Measurements from ENCODE around the gene SVOP.

Gene SVOP

DNA sequence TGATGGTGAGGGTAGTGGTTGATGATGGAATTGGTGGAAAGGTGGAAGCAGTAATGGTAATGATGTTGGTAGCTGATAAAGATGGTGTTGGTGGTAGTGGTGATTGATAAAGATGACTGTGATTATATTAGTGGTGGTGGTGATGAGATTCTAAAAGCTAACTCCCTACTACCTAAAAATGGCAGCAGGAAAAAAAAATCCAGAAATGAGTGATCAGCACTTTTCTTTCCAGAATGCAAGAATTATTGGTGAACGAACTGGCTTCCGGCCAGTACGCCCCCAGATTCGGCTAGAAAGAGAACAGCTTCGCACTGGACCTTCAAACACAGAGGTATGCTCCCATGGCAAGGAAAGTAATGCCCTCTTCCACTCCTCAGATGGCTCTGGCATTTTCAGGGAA is 121.7 kb downstream of the SVOP start:
- TF ChIP-seq, protein P1, sequence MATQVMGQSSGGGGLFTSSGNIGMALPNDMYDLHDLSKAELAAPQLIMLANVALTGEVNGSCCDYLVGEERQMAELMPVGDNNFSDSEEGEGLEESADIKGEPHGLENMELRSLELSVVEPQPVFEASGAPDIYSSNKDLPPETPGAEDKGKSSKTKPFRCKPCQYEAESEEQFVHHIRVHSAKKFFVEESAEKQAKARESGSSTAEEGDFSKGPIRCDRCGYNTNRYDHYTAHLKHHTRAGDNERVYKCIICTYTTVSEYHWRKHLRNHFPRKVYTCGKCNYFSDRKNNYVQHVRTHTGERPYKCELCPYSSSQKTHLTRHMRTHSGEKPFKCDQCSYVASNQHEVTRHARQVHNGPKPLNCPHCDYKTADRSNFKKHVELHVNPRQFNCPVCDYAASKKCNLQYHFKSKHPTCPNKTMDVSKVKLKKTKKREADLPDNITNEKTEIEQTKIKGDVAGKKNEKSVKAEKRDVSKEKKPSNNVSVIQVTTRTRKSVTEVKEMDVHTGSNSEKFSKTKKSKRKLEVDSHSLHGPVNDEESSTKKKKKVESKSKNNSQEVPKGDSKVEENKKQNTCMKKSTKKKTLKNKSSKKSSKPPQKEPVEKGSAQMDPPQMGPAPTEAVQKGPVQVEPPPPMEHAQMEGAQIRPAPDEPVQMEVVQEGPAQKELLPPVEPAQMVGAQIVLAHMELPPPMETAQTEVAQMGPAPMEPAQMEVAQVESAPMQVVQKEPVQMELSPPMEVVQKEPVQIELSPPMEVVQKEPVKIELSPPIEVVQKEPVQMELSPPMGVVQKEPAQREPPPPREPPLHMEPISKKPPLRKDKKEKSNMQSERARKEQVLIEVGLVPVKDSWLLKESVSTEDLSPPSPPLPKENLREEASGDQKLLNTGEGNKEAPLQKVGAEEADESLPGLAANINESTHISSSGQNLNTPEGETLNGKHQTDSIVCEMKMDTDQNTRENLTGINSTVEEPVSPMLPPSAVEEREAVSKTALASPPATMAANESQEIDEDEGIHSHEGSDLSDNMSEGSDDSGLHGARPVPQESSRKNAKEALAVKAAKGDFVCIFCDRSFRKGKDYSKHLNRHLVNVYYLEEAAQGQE (IDR thresholded peaks at IDR 0.05; ENCODE audit: insufficient read depth in 1 of 2, low read depth in 2 of 2, low read length in 2 of 2) = no peak
- TF ChIP-seq TAF1 (IDR thresholded peaks at IDR 0.05; ENCODE audit: borderline replicate concordance, insufficient read depth, low read length) (no peak), POLR2AphosphoS5 (IDR thresholded peaks at IDR 0.05; ENCODE audit: low read depth, low read length) (no peak), FOXP2 (optimal IDR thresholded peaks at IDR 0.05; ENCODE audit: borderline replicate concordance, extremely low read depth, extremely low read length, insufficient read depth) (no peak), SIN3A (IDR thresholded peaks at IDR 0.05; ENCODE audit: borderline replicate concordance, insufficient read depth, low read length) (no peak)

DNA sequence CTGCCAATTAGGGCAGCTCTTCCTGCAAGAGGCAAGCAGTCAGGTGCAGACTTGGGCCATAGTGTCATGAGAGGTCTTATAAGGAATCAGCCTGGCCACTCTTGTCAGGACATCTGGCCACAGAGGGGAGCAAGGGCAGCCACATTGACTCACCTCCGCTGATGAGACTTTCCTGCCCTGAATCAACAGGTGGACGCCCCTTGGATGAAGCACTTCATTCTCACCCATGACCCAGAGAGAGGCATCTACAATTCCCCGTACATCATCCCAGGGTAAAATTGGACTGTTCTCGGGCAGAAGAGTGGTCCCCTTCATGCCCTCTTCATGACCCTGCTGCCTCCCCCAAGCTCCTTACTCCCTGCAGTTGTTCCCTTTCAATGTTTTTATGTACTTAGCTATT is 124.1 kb downstream of the SVOP start:
- TF ChIP-seq FOXP2 (optimal IDR thresholded peaks at IDR 0.05; ENCODE audit: borderline replicate concordance, extremely low read depth, extremely low read length, insufficient read depth) (no peak), POLR2AphosphoS5 (IDR thresholded peaks at IDR 0.05; ENCODE audit: low read depth, low read length) (no peak), SIN3A (IDR thresholded peaks at IDR 0.05; ENCODE audit: borderline replicate concordance, insufficient read depth, low read length) (no peak), TAF1 (IDR thresholded peaks at IDR 0.05; ENCODE audit: borderline replicate concordance, insufficient read depth, low read length) (no peak)
- TF ChIP-seq, protein P1 (IDR thresholded peaks at IDR 0.05; ENCODE audit: insufficient read depth in 1 of 2, low read depth in 2 of 2, low read length in 2 of 2) = no peak

DNA sequence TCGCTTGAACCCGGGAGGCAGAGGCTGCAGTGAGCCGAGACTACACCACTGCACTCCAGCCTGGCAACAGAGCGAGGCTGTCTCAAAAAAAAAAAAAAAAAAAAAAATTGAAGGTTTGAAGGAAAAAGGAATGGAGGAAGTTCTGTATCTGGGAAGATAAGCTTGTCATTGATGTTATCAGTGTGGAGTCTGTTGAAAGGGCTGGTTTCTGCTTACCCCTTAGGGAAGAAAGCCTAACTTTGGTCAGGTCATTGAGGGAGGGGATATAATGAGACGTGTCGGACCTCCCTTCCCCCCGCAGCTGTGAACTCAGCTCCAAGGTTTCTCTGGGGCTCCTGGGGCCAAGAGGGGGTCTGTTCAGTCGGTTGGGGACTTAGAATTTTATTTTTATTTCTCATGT is 124.5 kb downstream of the SVOP start:
- no peak for TF ChIP-seq FOXP2 (optimal IDR thresholded peaks at IDR 0.05; ENCODE audit: borderline replicate concordance, extremely low read depth, extremely low read length, insufficient read depth)
- TF ChIP-seq SIN3A (IDR thresholded peaks at IDR 0.05; ENCODE audit: borderline replicate concordance, insufficient read depth, low read length) = no peak
- TF ChIP-seq, protein P1 (IDR thresholded peaks at IDR 0.05; ENCODE audit: insufficient read depth in 1 of 2, low read depth in 2 of 2, low read length in 2 of 2) = no peak
- no peak for TF ChIP-seq POLR2AphosphoS5 (IDR thresholded peaks at IDR 0.05; ENCODE audit: low read depth, low read length)
- no peak for TF ChIP-seq TAF1 (IDR thresholded peaks at IDR 0.05; ENCODE audit: borderline replicate concordance, insufficient read depth, low read length)

DNA sequence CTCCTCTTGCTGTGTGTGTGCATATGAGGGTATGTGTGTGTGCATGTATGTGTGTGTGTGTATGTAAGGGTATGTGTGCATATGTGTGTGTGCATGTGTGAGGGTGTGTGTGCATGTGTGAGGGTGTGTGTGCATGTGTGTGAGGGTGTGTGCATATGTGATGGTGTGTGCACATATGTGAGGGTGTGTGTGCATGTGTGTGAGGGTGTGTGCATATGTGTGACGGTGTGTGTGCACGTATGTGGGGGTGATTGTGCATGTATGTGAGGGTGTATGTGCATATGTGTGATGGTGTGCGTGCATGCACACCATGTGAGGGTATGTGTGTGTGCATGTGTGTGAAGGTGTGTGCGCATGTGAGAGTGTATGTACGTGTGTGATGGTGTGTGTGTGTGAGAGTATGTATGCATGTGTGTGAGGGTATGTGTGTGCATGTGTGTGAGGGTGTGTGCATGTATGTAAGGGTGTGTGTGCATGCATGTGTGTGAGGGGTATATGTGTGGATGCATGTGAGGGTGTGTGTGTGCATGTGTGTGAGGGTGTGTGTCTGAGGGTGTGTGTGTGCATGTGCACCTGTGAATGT is 125.6 kb downstream of the SVOP start:
- TF ChIP-seq POLR2AphosphoS5 (IDR thresholded peaks at IDR 0.05; ENCODE audit: low read depth, low read length) = no peak
- no peak for TF ChIP-seq TAF1 (IDR thresholded peaks at IDR 0.05; ENCODE audit: borderline replicate concordance, insufficient read depth, low read length)
- no peak for TF ChIP-seq SIN3A (IDR thresholded peaks at IDR 0.05; ENCODE audit: borderline replicate concordance, insufficient read depth, low read length)
- TF ChIP-seq, protein P1 (IDR thresholded peaks at IDR 0.05; ENCODE audit: insufficient read depth in 1 of 2, low read depth in 2 of 2, low read length in 2 of 2) = no peak
- TF ChIP-seq FOXP2 (optimal IDR thresholded peaks at IDR 0.05; ENCODE audit: borderline replicate concordance, extremely low read depth, extremely low read length, insufficient read depth) = no peak

All from PFSK-1 (cell line).